Keratinocyte (primary cell): ENCODE measurements around the gene ARHGAP6. TPM values are rescaled to one million over a fixed set of nuclear protein-coding genes. Genes with fewer than 3 reads are reported as not detected.

ENCODE experiments used
- DNase-seq: peaks from one replicate; pipeline ENCODE4 v3.0.0-alpha.2; 2011; ENCODE audit warnings: low read depth, missing footprints, low spot score
- FAIRE-seq: peaks from 2 replicates; lab custom pipeline; 2011; peaks lifted over from hg19 to GRCh38; lab: Jason Lieb, UNC
- H2AFZ ChIP-seq: 2 replicates; pipeline ENCODE4 v1.6.0; 2012; ENCODE audit warnings: low read length, control low read depth, inconsistent platforms; ENCODE audit not compliant: control insufficient read depth
- H3K27ac ChIP-seq: 2 replicates; pipeline ENCODE4 v1.5.1; 2011; ENCODE audit warnings: low read length; ENCODE audit not compliant: control insufficient read depth, insufficient read depth
- H3K27me3 ChIP-seq: 3 replicates; pipeline ENCODE4 v1.6.0; 2011; ENCODE audit warnings: low read length; ENCODE audit not compliant: control insufficient read depth, insufficient read depth; ENCODE audit errors: extremely low read depth
- H3K36me3 ChIP-seq, 2 experiments: 2 replicates in 1 of 2; 3 replicates in 1 of 2; pipeline ENCODE4 v1.5.1; 2011; ENCODE audit warnings: low read length in 2 of 2, mild to moderate bottlenecking in 1 of 2; ENCODE audit not compliant: control insufficient read depth in 2 of 2, insufficient read depth in 2 of 2; ENCODE audit errors: extremely low read depth in 1 of 2
- H3K4me1 ChIP-seq: 3 replicates; pipeline ENCODE4 v1.5.1; 2011; ENCODE audit warnings: low read length; ENCODE audit not compliant: control insufficient read depth, insufficient read depth; ENCODE audit errors: extremely low read depth
- H3K4me2 ChIP-seq: 3 replicates; pipeline ENCODE4 v1.6.0; 2011; ENCODE audit warnings: low read depth, low read length; ENCODE audit not compliant: control insufficient read depth, insufficient read depth; ENCODE audit errors: extremely low read depth
- H3K4me3 ChIP-seq, 3 experiments: fragments of 200-600 bp in 1 of 3; sonication (generic) in 1 of 3; 2 replicates in 2 of 3; 3 replicates in 1 of 3; pipeline ENCODE4 v1.5.1; 2011 to 2016; ENCODE audit warnings: low read length in 3 of 3, mild to moderate bottlenecking in 3 of 3, control low read depth in 2 of 3, inconsistent platforms in 1 of 3, low read depth in 1 of 3, mixed read lengths in 1 of 3, mixed run types in 1 of 3, moderate library complexity in 1 of 3; ENCODE audit not compliant: control insufficient read depth in 2 of 3, insufficient read depth in 2 of 3; ENCODE audit errors: extremely low read depth in 1 of 3
- H3K79me2 ChIP-seq: 2 replicates; pipeline ENCODE4 v1.6.0; 2012; ENCODE audit warnings: low read length; ENCODE audit not compliant: control insufficient read depth, insufficient read depth
- H3K9ac ChIP-seq: 3 replicates; pipeline ENCODE4 v1.6.0; 2011; ENCODE audit warnings: low read length; ENCODE audit not compliant: control insufficient read depth, insufficient read depth; ENCODE audit errors: extremely low read depth
- H3K9me1 ChIP-seq: 3 replicates; pipeline ENCODE4 v1.6.0; 2011; ENCODE audit warnings: low read length; ENCODE audit not compliant: control insufficient read depth, insufficient read depth; ENCODE audit errors: extremely low read depth
- H3K9me3 ChIP-seq: 2 replicates; pipeline ENCODE4 v1.5.1; 2012; ENCODE audit warnings: low read depth, low read length; ENCODE audit not compliant: control insufficient read depth
- H4K20me1 ChIP-seq: 3 replicates; pipeline ENCODE4 v1.6.0; 2011; ENCODE audit warnings: low read length; ENCODE audit not compliant: control insufficient read depth, insufficient read depth; ENCODE audit errors: extremely low read depth
- CTCF ChIP-seq, 3 experiments: IDR thresholded peaks in 1 of 3; conservative IDR thresholded peaks in 1 of 3; optimal IDR thresholded peaks in 1 of 3; 2 replicates in 2 of 3; 3 replicates in 1 of 3; pipeline versions ENCODE3 to v1.5.1; 2011; ENCODE audit warnings: low read length in 3 of 3, mild to moderate bottlenecking in 3 of 3, moderate library complexity in 2 of 3, control low read depth in 1 of 3, inconsistent platforms in 1 of 3; ENCODE audit not compliant: insufficient read depth in 2 of 3; ENCODE audit errors: extremely low read depth in 1 of 3
- EZH2 ChIP-seq: IDR thresholded peaks from one replicate; pipeline ENCODE4 v1.6.1; 2012; ENCODE audit warnings: inconsistent platforms, mild to moderate bottlenecking, low read length, moderate library complexity
- dilution Hi-C: fragments of 300-500 bp; cut with MboI; formaldehyde crosslinking; loops from one replicate; pipeline ENCODE4 v1.7.0; 2020; ENCODE audit warnings: low sequenced_read_pairs; ENCODE audit not compliant: extremely low pct_ligation_motif_present
- polyA plus RNA-seq, 5 experiments: library from polyadenylated mRNA; depleted of rRNA in 3 of 5; stranded (reverse) in 3 of 5; stranded (forward) in 1 of 5; unstranded in 1 of 5; fragments of >200 nt; gene quantifications; 1 replicate in 1 of 5; 2 replicates in 3 of 5; 3 replicates in 1 of 5; pipeline versions ENCODE4 v1.2.1 to v1.2.3, GENCODE V29; 2011 to 2012; ENCODE audit warnings: missing spikeins in 2 of 5, low read depth in 1 of 5, low replicate concordance in 1 of 5

The ARHGAP6 gene
- polyA plus RNA-seq, 1 donor (not counting 4 experiments of a cell fraction or from before 2014, with no cell fraction given) = 0.01 TPM

- Histone ChIP-seq H3K79me2 (no peaks in the 10 kb centered on the region), H3K4me2 (no peak overlapping the region), H3K27me3 (no peaks in the 10 kb centered on the region), H3K9ac (no peak overlapping the region), H3K36me3 (no peaks in the 10 kb centered on the region), H3K27ac (no peak overlapping the region), H3K4me1 (no peaks in the 10 kb centered on the region), H2AFZ (no peak overlapping the region), H3K4me3 (no peak overlapping the region), H3K9me3 (no peaks in the 10 kb centered on the region), H3K9me1 (no peaks in the 10 kb centered on the region), H4K20me1 (no peaks in the 10 kb centered on the region)
- TF ChIP-seq CTCF (optimal IDR thresholded peaks at IDR 0.05 in 1 of 3, IDR thresholded peaks at IDR 0.05 in 1 of 3, conservative IDR thresholded peaks at IDR 0.05 in 1 of 3; ENCODE audit: extremely low read depth in 1 of 3, insufficient read depth in 2 of 3, low read length in 3 of 3) = peak in 2 of 3 experiments; percentile 3 to 17
- TF ChIP-seq EZH2 = no peak
- DNase-seq = no peak
- no peak for FAIRE-seq
- dilution Hi-C loops = loop anchor here (25.0 kb wide), 1 partner anchor 369 kb away; no protein-coding TSS in a partner anchor
These were observed 134.5 kb downstream of the ARHGAP6 start for GRCh38 chrX:11531226-11531625.

- FAIRE-seq (no peak), DNase-seq (no peak)
- no peaks in the 10 kb centered on the region for H3K79me2 ChIP-seq
- TF ChIP-seq EZH2 (no peak), CTCF (optimal IDR thresholded peaks at IDR 0.05 in 1 of 3, IDR thresholded peaks at IDR 0.05 in 1 of 3, conservative IDR thresholded peaks at IDR 0.05 in 1 of 3; ENCODE audit: extremely low read depth in 1 of 3, insufficient read depth in 2 of 3, low read length in 3 of 3) (no peak)
- no peaks in the 10 kb centered on the region for H3K36me3 ChIP-seq
- H3K4me2 ChIP-seq = no peak overlapping the region
- no peak overlapping the region for H2AFZ ChIP-seq
- no peaks in the 10 kb centered on the region for H4K20me1 ChIP-seq
- no peaks in the 10 kb centered on the region for H3K27me3 ChIP-seq
- H3K27ac ChIP-seq = no peak overlapping the region
- dilution Hi-C loops = loop anchor here (25.0 kb wide), 1 partner anchor 368 kb away; no protein-coding TSS in a partner anchor
- H3K4me3 ChIP-seq = no peak overlapping the region
- H3K9me1 ChIP-seq = no peaks in the 10 kb centered on the region
- H3K9me3 ChIP-seq = no peaks in the 10 kb centered on the region
- no peaks in the 10 kb centered on the region for H3K4me1 ChIP-seq
- H3K9ac ChIP-seq = no peak overlapping the region
These were observed 135.1 kb downstream of the ARHGAP6 start for GRCh38 chrX:11530621-11531020.
